ENCODE results near the gene INO80D.
A peak's percentile ranks its signal among the peaks of the same experiment; 100 is the strongest.

INO80D gene

GRCh38 chr2:205975082-205975949 lies 110.7 kb downstream of the INO80D start:
- DNase-seq: no peak

GRCh38 chr2:205972113-205972512 lies 113.9 kb downstream of the INO80D start:
- DNase-seq: no peak

- DNase-seq: no peak
Observed at GRCh38 chr2:205970348-205970747, 115.6 kb downstream of the INO80D start.

GRCh38 chr2:205969584-205969983 lies 116.4 kb downstream of the INO80D start:
- DNase-seq: no peak

- no peak for DNase-seq
Observed at GRCh38 chr2:205967391-205968075, 118.4 kb downstream of the INO80D start.

- no peak for DNase-seq
Observed at GRCh38 chr2:205965707-205966106, 120.3 kb downstream of the INO80D start.

GRCh38 chr2:205964111-205964761 lies 121.7 kb downstream of the INO80D start:
- DNase-seq: no peak

GRCh38 chr2:205959521-205959920 lies 126.5 kb downstream of the INO80D start:
- no peak for DNase-seq

GRCh38 chr2:205957452-205958154 lies 128.4 kb downstream of the INO80D start:
- no peak for DNase-seq

- no peak for DNase-seq
Observed at GRCh38 chr2:205954707-205955106, 131.3 kb downstream of the INO80D start.

GRCh38 chr2:205952282-205952681 lies 133.7 kb downstream of the INO80D start:
- no peak for DNase-seq

- DNase-seq: no peak
Observed at GRCh38 chr2:205948883-205949282, 137.1 kb downstream of the INO80D start.

- DNase-seq: no peak
Observed at GRCh38 chr2:205948496-205948837, 137.5 kb downstream of the INO80D start.

- peak; percentile 36 for DNase-seq
Observed at GRCh38 chr2:205947621-205948495, 138.1 kb downstream of the INO80D start.

GRCh38 chr2:205946226-205946625 lies 139.7 kb downstream of the INO80D start:
- DNase-seq: no peak
